ENCODE results near the gene SMC2.

DNA sequence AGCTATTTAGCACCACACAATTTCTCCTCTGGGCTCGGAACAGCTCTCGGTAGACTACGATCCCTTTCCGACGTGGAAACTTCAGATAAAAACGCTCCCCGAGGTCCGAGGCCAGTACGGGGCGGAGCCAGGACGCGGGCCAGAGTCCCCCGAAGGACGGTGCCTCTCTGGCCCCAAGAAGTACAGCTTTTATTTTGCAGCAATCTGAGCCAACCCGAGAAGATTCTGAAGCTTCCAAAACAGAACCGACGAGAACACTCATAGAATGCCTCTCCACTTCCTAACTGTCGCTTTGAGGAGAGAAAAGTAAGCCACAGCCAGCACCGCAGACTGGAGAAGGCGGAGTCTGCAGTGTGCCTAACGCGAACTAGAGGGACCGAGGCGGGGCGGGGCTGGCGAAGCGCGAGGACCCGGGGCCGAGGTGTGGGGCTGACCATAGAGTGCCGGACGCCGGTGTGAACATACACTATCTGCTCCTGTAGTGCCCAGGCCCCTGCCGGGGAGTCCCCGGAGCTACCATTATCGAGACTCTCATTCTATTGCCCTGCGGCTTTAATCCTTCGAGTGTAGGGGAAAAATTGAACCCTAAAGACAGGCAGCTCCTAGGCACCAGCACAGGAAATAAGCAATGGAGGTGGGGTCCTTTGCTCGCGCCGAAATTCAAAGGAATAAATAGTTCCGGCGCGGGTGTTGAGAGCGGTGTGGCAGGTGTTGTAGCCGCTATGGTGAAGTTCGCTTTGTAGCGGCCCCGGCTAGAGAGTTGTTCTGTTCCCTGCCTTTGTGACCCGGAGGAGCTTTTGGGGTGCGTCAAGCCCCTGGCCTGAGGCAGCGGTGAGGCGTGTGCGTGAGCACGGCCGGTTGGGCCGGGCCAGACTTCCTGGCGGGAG, at the start of gene SMC2:
- TF ChIP-seq POLR2A (IDR thresholded peaks at IDR 0.05; ENCODE audit: low read length) (peak; percentile 94), GATA1 (IDR thresholded peaks at IDR 0.05; ENCODE audit: low read depth, low read length) (no peak)

All from erythroblast (primary cell).